Heart left ventricle (tissue), 13 donors: ENCODE results near the gene C15orf39.

Source experiments
- POLR2A ChIP-seq, 2 donors: fragments of 450-650 bp; IDR thresholded peaks; one replicate each; pipeline ENCODE4 v1.6.1; 2017; ENCODE audit warnings: antibody characterized with exemption in 2 of 2, mild to moderate bottlenecking in 2 of 2, moderate library complexity in 2 of 2
- TF ChIP-seq, protein P1 (sequence below), 12 donors: fragments of 200-600 bp; sonication (generic) in 4 of 12; IDR thresholded peaks; one replicate each; pipeline versions ENCODE4 v1.5.0 to v1.8.0; 2018 to 2022; ENCODE audit warnings: antibody characterized with exemption in 12 of 12, mild to moderate bottlenecking in 5 of 12
- donor health status: ischemic (EF 13 %, LVEDD 7.1; RV severe dilation, severe dysfunction).
- donor health status: DM: no; HTN: yes; CAD: no.
- donor health status: DM: no; HTN: no; CAD: no.
- donor health status: ischemic (EF 25% LVEDD 6.9; RV normal size, moderate dysfunction).
- donor health status: ischemic (EF 25% LVEDD 5.7; RV mildly dilated, moderate dysfunction).
- donor health status: ischemic (EF 35%, LVEDD 5.7; RV mildly dilated, moderate dysfunction).
- donor health status: nonischemic (EF 11% LVEDD 7.7; RV severe dilation, severe dysfunction).
- donor health status: DM: yes; HTN: yes; CAD: no.
- donor health status: PGD.
- donor health status: ischemic (EF 29% LVEDD 5.4; RV normal size, mild dysfunction).
- donor health status: nonischemic (EF 23%, LVEDD 6.1; RV moderate dilation, normal function).

DNA sequence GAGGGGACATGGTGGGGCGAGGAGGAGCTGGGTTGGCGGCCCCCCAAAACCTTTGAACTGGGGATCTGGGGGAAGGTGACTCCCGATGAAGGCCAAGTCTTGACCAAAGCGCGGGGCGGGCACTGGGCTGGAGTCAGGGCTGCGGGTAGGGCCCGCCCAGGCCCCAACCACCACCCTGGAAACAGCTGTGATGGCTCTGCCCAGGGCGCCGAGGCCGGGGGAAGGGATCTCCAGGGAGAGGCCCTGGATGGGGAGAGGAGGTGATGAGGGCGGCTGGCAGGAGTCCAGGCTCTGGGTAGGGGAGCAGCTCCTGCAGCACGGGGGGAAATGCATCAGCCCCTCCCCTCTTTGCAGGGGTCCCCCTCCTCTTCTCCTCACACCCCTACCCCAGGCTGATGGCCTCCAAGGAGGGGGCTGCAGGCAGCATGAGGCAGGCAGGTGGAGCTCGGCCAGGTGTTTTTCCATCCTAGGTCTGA, 5.9 kb upstream of the C15orf39 start:
- TF ChIP-seq, protein P1, sequence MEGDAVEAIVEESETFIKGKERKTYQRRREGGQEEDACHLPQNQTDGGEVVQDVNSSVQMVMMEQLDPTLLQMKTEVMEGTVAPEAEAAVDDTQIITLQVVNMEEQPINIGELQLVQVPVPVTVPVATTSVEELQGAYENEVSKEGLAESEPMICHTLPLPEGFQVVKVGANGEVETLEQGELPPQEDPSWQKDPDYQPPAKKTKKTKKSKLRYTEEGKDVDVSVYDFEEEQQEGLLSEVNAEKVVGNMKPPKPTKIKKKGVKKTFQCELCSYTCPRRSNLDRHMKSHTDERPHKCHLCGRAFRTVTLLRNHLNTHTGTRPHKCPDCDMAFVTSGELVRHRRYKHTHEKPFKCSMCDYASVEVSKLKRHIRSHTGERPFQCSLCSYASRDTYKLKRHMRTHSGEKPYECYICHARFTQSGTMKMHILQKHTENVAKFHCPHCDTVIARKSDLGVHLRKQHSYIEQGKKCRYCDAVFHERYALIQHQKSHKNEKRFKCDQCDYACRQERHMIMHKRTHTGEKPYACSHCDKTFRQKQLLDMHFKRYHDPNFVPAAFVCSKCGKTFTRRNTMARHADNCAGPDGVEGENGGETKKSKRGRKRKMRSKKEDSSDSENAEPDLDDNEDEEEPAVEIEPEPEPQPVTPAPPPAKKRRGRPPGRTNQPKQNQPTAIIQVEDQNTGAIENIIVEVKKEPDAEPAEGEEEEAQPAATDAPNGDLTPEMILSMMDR (IDR thresholded peaks at IDR 0.05): no peak
- no peak for TF ChIP-seq POLR2A (IDR thresholded peaks at IDR 0.05)
